ENCODE data around the gene URB1.
"Not testable (repeated sequence)": the region's sequence is repeated elsewhere in the genome, so short reads cannot be mapped to it uniquely, and the experiment has no call there.

DNA sequence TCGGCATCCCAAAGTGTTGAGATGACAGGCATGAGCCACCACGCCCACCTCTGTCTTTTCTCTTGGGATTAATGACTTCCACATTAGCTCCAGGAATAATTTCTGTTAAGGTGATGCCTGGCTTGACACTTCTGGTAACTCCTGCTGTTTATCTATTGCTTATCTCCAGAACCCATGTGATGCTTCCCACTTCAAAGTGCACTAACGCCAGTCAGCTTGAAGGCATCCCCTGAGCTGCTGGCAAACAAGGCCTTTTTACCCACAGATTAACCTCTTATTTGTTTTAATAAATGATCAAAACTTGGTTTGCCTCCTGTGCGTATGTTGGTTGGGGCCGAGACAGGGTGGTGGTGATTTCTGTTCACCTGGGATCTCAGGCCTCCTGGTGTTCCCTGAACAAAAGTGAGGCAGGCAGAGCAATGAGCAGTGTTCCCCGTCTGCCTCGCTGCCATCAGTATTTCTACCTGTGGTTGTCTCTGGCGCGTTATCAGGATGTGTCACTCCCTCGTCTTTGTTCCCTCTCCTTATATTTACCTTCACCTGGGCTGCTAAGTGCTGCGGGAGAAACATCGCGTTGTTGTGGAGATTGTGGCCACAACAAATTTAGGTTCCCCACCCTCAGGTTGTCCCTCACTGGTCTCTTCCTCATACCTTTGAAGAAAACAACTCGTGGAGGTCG, 40.3 kb upstream of the URB1 start:
- TF ChIP-seq, protein P1, sequence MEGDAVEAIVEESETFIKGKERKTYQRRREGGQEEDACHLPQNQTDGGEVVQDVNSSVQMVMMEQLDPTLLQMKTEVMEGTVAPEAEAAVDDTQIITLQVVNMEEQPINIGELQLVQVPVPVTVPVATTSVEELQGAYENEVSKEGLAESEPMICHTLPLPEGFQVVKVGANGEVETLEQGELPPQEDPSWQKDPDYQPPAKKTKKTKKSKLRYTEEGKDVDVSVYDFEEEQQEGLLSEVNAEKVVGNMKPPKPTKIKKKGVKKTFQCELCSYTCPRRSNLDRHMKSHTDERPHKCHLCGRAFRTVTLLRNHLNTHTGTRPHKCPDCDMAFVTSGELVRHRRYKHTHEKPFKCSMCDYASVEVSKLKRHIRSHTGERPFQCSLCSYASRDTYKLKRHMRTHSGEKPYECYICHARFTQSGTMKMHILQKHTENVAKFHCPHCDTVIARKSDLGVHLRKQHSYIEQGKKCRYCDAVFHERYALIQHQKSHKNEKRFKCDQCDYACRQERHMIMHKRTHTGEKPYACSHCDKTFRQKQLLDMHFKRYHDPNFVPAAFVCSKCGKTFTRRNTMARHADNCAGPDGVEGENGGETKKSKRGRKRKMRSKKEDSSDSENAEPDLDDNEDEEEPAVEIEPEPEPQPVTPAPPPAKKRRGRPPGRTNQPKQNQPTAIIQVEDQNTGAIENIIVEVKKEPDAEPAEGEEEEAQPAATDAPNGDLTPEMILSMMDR (IDR thresholded peaks at IDR 0.05): not testable (repeated sequence)
- TF ChIP-seq POLR2A (IDR thresholded peaks at IDR 0.05): peak in 1 of 4 donors; percentile 15
- TF ChIP-seq EP300, POLR2AphosphoS5 (IDR thresholded peaks at IDR 0.05): not testable (repeated sequence)
